IPS-18c (cell line): Measurements from ENCODE around the gene TULP1.

ENCODE experiments used
- H3K4me3 ChIP-seq: 2 replicates; pipeline ENCODE4 v1.7.0; 2013; ENCODE audit warnings: low read depth, mild to moderate bottlenecking, low read length, moderate library complexity; ENCODE audit not compliant: insufficient read depth
- H3K9me3 ChIP-seq: one replicate; pipeline ENCODE4 v1.6.1; 2013; ENCODE audit warnings: mild to moderate bottlenecking, low read length, moderate library complexity; ENCODE audit not compliant: control insufficient read depth, insufficient read depth

Gene TULP1

DNA sequence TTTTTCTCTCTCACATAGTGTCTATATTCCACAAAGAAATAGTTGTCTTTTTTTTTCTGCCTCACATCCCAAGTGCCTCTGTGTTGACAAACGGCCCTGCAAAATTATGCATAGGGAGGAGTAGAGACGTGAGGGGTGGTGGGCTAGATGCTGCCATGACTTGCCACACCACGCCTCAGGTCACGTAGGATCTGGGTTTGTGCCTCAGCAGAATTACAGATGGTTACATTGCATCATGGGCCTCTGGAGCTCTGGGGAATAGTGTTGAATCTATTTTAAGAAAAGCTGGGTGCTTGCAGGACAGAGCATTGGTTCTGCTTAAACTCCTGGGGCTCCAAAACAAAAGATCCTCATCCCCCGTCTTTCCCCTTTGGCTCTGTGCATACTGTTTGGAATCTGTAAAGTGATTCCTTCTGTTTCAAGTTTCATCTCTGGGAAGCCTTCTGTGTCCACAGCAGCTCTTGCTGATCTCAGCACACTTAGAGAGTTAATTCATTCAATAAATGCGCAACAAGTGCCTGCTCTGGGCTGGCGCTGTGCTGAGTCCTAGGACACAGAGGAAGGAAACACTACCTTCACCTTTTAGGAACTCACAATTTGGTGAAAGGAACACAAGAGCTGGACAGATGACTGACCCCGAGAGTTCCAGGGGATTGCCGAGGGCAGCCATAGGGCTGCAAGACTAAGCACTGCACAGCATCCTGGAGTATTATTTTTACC is 58.1 kb downstream of the TULP1 start:
- Histone ChIP-seq H3K4me3 (no peak overlapping the region), H3K9me3 (no peaks in the 10 kb centered on the region)

- Histone ChIP-seq H3K9me3 (no peaks in the 10 kb centered on the region), H3K4me3 (peak overlapping the region; percentile 67)
Measured at GRCh38 chr6:35453236-35453635, 59.5 kb downstream of the TULP1 start.

DNA sequence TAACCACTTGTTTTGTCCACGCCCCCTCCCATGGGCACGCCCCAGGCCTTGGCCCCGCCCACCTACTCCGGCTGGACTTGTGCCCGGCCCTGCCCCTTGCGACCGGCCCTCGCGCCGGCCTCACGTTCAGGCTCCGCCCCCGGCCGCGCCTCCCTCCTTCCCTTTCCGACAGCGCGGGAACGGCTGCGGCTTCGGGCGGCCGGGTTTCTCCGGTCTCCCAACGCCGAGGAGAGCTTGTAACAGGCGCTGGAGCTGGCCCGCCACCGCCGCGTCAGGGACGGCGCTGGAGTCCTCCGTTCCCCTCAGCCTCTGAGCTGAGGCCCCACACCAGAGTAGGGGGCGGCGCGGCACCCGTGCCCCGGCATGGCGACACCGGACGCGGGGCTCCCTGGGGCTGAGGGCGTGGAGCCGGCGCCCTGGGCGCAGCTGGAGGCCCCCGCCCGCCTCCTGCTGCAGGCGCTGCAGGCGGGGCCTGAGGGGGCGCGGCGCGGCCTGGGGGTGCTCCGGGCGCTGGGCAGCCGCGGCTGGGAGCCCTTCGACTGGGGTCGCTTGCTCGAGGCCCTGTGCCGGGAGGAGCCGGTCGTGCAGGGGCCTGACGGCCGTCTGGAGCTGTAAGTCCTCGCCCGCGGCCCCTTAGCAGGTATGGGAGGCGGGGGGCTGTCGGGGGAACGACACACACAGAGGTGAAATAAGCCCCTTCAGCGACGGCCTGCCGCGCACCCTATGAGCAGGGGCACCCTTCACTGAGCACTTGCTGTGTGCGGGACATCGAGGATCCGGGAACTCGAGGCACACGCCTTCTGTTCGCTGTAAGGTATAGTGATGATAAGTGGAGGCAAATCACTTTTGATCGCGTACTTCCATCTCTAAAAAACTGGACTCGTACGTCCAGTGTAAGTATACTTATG is 60.3 kb downstream of the TULP1 start, which contains the start of gene FANCE:
TSS of gene FANCE (plus strand) at position 156 of the 908 bp plus-strand sequence. CDS start at position 364, 208 bp downstream.
- peak within 1 kb of the TSS; percentile 67 for H3K4me3 ChIP-seq
- H3K9me3 ChIP-seq, result no peaks in the 10 kb centered on the region

GRCh38 chr6:35451354-35452182 is 61.1 kb downstream of the TULP1 start:
- H3K9me3 ChIP-seq, result no peaks in the 10 kb centered on the region
- H3K4me3 ChIP-seq, result peak overlapping the region; percentile 25; the same call in 1 of the 2 replicates

GRCh38 chr6:35449287-35449881 is 63.3 kb downstream of the TULP1 start:
- H3K4me3 ChIP-seq, result no peak overlapping the region
- H3K9me3 ChIP-seq, result no peaks in the 10 kb centered on the region

GRCh38 chr6:35448191-35448590 is 64.5 kb downstream of the TULP1 start:
- Histone ChIP-seq H3K4me3 (no peak overlapping the region), H3K9me3 (no peaks in the 10 kb centered on the region)
